Measurements from ENCODE around the gene OR5H6. TPM values are rescaled to one million over a fixed set of nuclear protein-coding genes. Genes with fewer than 3 reads are reported as not detected.

OR5H6 gene
- total and polyA plus RNA-seq, 2 donors (not counting 1 experiment from before 2014, with no cell fraction given): not detected

Other genes with a start within 250 kb of the OR5H6 start
- gene GABRR3, start 228.9 kb upstream of the OR5H6 start, total RNA-seq: not detected in 2 replicates
- not detected in 2 replicates for gene GABRR3, start 228.9 kb upstream of the OR5H6 start, polyA plus RNA-seq
- not detected in 2 replicates for gene OR5AC2, start 177.1 kb upstream of the OR5H6 start, total RNA-seq
- not detected in 2 replicates for gene OR5AC2, start 177.1 kb upstream of the OR5H6 start, polyA plus RNA-seq
- 0.17 TPM in 1 of 2 replicates, not detected in the other for gene OR5H1, start 133.5 kb upstream of the OR5H6 start, total RNA-seq
- not detected in 2 replicates for gene OR5H1, start 133.5 kb upstream of the OR5H6 start, polyA plus RNA-seq
- not detected in 2 replicates for gene OR5H14, start 116.8 kb upstream of the OR5H6 start, total RNA-seq
- gene OR5H14, start 116.8 kb upstream of the OR5H6 start, polyA plus RNA-seq: not detected in 2 replicates
- gene OR5H15, start 97.5 kb upstream of the OR5H6 start, total RNA-seq: not detected in 2 replicates
- gene OR5H15, start 97.5 kb upstream of the OR5H6 start, polyA plus RNA-seq: not detected in 2 replicates
- not detected in 2 replicates for gene OR5H2, start 18.3 kb downstream of the OR5H6 start, total RNA-seq
- gene OR5H2, start 18.3 kb downstream of the OR5H6 start, polyA plus RNA-seq: not detected in 2 replicates
- gene OR5K4, start 89.6 kb downstream of the OR5H6 start, total RNA-seq: not detected in 2 replicates
- gene OR5K4, start 89.6 kb downstream of the OR5H6 start, polyA plus RNA-seq: not detected in 2 replicates
- not detected in 2 replicates for gene OR5K3, start 126.4 kb downstream of the OR5H6 start, total RNA-seq
- not detected in 2 replicates for gene OR5K3, start 126.4 kb downstream of the OR5H6 start, polyA plus RNA-seq
- gene OR5K1, start 199.0 kb downstream of the OR5H6 start, total RNA-seq: not detected in 2 replicates
- gene OR5K1, start 199.0 kb downstream of the OR5H6 start, polyA plus RNA-seq: not detected in 2 replicates
- not detected in 2 replicates for gene OR5K2, start 233.4 kb downstream of the OR5H6 start, total RNA-seq
- not detected in 2 replicates for gene OR5K2, start 233.4 kb downstream of the OR5H6 start, polyA plus RNA-seq

Data from B cell (primary cell).